Nephron progenitor cell (in vitro differentiated cells): ENCODE results near the gene STAT3.

Source experiments
- DNase-seq: peaks from one replicate; pipeline ENCODE4 v3.0.0; 2021
- H3K27ac Mint-ChIP-seq: 2 replicates; pipeline ENCODE4 v1.8.0; 2021; ENCODE audit warnings: mild to moderate bottlenecking, moderate library complexity, mixed read lengths
- H3K27me3 Mint-ChIP-seq: 2 replicates; pipeline ENCODE4 v1.8.0; 2021; ENCODE audit warnings: mild to moderate bottlenecking, low read depth, mixed read lengths; ENCODE audit not compliant: poor library complexity
- H3K36me3 Mint-ChIP-seq: 2 replicates; pipeline ENCODE4 v1.8.0; 2021; ENCODE audit warnings: low read depth, mixed read lengths
- H3K4me1 Mint-ChIP-seq: 2 replicates; pipeline ENCODE4 v1.8.0; 2021; ENCODE audit warnings: mixed read lengths
- H3K4me3 Mint-ChIP-seq: 2 replicates; pipeline ENCODE4 v1.8.0; 2021; ENCODE audit warnings: mild to moderate bottlenecking, moderate library complexity, mixed read lengths
- H3K9me3 Mint-ChIP-seq: 2 replicates; pipeline ENCODE4 v1.8.0; 2021; ENCODE audit warnings: mild to moderate bottlenecking, moderate library complexity, mixed read lengths
- TF ChIP-seq, protein P1 (sequence below): fragments of 200-600 bp; sonication (generic); IDR thresholded peaks from 2 replicates; pipeline ENCODE4 v1.5.0; 2021; ENCODE audit warnings: antibody characterized with exemption

Gene STAT3

GRCh38 chr17:42287977-42288802 lies 100.1 kb downstream of the STAT3 start, which contains the start of gene STAT5A:
Gene STAT5A, plus strand, starts transcription at chr17:42288498. Its CDS starts 914 bp downstream, at chr17:42289412.
- peaks cover 68% of the 10 kb centered on the region for H3K27me3 Mint-ChIP-seq
- no peaks in the 10 kb centered on the region for H3K36me3 Mint-ChIP-seq
- H3K4me3 Mint-ChIP-seq, result peak within 1 kb of the TSS; percentile 74
- peak; percentile 75 for DNase-seq
- H3K27ac Mint-ChIP-seq, result no peak within 1 kb of the TSS
- TF ChIP-seq, protein P1, sequence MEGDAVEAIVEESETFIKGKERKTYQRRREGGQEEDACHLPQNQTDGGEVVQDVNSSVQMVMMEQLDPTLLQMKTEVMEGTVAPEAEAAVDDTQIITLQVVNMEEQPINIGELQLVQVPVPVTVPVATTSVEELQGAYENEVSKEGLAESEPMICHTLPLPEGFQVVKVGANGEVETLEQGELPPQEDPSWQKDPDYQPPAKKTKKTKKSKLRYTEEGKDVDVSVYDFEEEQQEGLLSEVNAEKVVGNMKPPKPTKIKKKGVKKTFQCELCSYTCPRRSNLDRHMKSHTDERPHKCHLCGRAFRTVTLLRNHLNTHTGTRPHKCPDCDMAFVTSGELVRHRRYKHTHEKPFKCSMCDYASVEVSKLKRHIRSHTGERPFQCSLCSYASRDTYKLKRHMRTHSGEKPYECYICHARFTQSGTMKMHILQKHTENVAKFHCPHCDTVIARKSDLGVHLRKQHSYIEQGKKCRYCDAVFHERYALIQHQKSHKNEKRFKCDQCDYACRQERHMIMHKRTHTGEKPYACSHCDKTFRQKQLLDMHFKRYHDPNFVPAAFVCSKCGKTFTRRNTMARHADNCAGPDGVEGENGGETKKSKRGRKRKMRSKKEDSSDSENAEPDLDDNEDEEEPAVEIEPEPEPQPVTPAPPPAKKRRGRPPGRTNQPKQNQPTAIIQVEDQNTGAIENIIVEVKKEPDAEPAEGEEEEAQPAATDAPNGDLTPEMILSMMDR, result no peak
- H3K9me3 Mint-ChIP-seq, result no peaks in the 10 kb centered on the region
- peaks cover 17% of the 10 kb centered on the region for H3K4me1 Mint-ChIP-seq

DNA sequence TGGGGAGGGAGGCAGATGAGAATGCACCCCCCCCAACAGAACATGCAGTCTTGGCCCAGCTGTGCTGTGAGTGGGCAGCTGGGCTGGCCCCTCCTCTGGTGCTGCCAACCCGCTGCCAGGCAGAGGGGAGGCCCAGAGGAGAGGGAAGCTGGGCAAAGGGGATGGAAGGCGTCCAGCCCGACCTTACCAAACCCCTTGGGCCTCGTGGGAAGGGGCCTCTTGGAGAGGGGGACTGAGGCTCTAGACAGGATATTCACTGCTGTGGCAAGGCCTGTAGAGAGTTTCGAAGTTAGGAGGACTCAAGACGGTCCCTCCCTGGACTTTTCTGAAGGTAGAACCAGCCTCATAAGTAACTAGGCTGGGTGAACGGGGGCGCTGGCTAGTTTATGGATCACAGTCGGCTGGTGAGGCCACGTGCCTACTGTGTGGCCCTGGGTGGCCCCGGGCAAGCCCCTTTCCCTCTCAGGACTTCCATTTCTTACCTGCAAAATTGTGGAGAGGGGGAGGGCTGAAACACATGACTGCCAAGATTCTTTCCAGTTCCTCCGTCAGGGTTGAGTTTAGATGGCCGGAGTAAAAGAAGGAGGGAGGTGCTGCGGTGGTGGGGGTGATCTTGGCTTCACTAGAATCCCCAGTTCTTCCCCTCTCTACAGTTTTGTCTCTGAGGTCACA lies 100.8 kb downstream of the STAT3 start:
- H3K4me1 Mint-ChIP-seq, result peaks cover 23% of the 10 kb centered on the region
- TF ChIP-seq, protein P1, result no peak
- no peak overlapping the region for H3K27ac Mint-ChIP-seq
- no peak for DNase-seq
- no peaks in the 10 kb centered on the region for H3K9me3 Mint-ChIP-seq
- no peaks in the 10 kb centered on the region for H3K36me3 Mint-ChIP-seq
- H3K27me3 Mint-ChIP-seq, result peaks cover 62% of the 10 kb centered on the region
- H3K4me3 Mint-ChIP-seq, result peak overlapping the region; percentile 74

- no peak for DNase-seq
- H3K9me3 Mint-ChIP-seq, result no peaks in the 10 kb centered on the region
These were observed 101.6 kb downstream of the STAT3 start for GRCh38 chr17:42286411-42287221.

DNA sequence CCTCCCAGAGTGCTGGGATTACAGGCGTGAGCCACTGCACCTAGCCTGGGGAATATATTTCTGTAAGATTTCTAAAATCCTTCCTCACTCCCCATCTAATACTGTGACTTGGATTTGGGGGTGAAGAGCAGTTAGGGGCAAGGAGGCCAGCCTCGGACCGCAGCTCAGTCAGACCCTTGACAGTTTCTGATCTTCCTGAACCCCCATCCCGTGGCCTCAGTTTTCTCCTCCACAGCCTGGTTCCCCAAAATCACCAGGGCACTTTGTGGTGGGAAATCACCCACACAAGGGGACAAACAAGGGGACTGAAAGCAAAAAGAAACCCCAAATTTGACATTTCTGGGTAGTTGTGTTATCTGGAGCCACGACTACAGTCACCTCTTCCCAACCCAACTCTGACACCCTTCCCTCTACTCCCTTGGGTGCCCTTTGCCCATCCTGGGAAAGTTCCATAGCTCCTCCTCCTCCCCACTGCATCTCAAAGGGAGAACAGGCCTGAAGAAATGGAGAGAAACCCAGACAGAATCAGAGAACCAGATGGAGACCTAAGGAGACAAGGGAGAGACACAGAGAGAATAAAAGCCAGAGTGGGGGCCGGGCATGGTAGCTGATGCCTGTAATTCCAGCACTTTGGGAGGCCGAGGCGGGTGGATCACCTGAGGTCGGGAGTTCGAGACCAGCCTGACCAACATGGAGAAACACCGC lies 102.7 kb downstream of the STAT3 start:
- Mint-ChIP-seq H3K36me3 (no peaks in the 10 kb centered on the region), H3K4me1 (peaks cover 18% of the 10 kb centered on the region), H3K27me3 (peaks cover 45% of the 10 kb centered on the region), H3K27ac (no peak overlapping the region), H3K9me3 (no peaks in the 10 kb centered on the region), H3K4me3 (no peak overlapping the region)
- DNase-seq, result no peak
- TF ChIP-seq, protein P1, result no peak

More at GRCh38 chr17:42286411-42287221, 101.6 kb downstream of the STAT3 start:
- H3K4me3 Mint-ChIP-seq, result peak overlapping the region; percentile 72
- TF ChIP-seq, protein P1, result no peak
- H3K27me3 Mint-ChIP-seq, result peaks cover 56% of the 10 kb centered on the region
- no peaks in the 10 kb centered on the region for H3K36me3 Mint-ChIP-seq
- no peak overlapping the region for H3K27ac Mint-ChIP-seq
- peaks cover 23% of the 10 kb centered on the region for H3K4me1 Mint-ChIP-seq

GRCh38 chr17:42284566-42284965 lies 103.7 kb downstream of the STAT3 start:
- no peaks in the 10 kb centered on the region for H3K36me3 Mint-ChIP-seq
- peaks cover 40% of the 10 kb centered on the region for H3K27me3 Mint-ChIP-seq
- TF ChIP-seq, protein P1, result no peak
- no peak overlapping the region for H3K4me3 Mint-ChIP-seq
- no peak for DNase-seq
- no peak overlapping the region for H3K27ac Mint-ChIP-seq
- H3K9me3 Mint-ChIP-seq, result no peaks in the 10 kb centered on the region
- peaks cover 18% of the 10 kb centered on the region for H3K4me1 Mint-ChIP-seq
